GM12875 (cell line): ENCODE data around the gene GTSE1.

Experiments used
- H3K4me3 ChIP-seq: one replicate; pipeline ENCODE4 v1.5.1; 2011; ENCODE audit warnings: low read depth, low read length, control low read depth
- TF ChIP-seq, protein P1 (sequence below): IDR thresholded peaks from 2 replicates; pipeline ENCODE4 v1.5.1; 2011; ENCODE audit warnings: low read depth, mild to moderate bottlenecking, control low read depth, inconsistent platforms, low read length, moderate library complexity, borderline replicate concordance; ENCODE audit not compliant: insufficient read depth

Gene GTSE1

DNA sequence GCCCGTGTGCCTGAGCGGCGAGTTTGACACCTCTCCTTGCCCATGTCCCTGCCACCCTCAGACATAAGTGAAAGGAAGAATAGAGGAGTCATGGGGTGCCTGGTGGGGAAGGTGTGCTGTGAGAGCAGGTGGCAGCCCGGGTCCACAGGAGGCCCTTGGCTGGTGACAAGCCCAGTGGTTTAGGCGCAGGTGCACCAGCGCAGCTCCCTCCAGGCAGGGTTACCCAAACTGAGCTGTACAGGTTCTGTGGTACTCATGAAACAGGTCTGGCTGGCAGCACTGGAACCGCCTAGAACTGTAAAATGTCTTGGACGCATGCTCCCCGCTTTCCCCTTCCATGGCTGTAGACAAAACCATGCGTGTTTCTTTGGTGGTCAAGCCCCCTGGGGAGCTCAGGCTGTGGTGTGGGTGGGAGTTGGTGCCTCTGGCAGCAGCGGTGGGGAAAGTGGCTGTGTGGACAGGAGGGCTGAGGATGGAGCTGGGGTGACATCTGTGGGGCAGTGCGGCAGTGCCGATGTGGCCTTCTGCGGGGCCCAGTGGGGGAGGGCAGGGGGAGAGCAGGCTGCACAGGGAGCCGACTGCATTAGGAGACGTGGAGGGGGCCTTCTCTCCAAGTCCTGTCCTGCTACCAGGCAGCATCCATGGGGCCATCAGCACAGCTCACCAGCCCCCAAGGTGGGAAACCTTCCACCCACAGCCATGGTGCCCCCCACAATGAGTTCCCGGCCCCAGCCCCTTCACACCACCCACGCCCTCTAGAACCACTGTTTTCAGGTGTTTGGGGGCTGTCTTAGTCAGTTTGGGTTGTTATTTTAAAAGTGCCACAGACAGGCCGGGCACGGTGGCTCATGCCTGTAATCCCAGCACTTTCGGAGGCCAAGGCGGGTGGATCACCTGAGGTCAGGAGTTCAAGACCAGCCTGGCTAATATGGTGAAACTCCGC lies 5.6 kb upstream of the GTSE1 start:
- TF ChIP-seq, protein P1, sequence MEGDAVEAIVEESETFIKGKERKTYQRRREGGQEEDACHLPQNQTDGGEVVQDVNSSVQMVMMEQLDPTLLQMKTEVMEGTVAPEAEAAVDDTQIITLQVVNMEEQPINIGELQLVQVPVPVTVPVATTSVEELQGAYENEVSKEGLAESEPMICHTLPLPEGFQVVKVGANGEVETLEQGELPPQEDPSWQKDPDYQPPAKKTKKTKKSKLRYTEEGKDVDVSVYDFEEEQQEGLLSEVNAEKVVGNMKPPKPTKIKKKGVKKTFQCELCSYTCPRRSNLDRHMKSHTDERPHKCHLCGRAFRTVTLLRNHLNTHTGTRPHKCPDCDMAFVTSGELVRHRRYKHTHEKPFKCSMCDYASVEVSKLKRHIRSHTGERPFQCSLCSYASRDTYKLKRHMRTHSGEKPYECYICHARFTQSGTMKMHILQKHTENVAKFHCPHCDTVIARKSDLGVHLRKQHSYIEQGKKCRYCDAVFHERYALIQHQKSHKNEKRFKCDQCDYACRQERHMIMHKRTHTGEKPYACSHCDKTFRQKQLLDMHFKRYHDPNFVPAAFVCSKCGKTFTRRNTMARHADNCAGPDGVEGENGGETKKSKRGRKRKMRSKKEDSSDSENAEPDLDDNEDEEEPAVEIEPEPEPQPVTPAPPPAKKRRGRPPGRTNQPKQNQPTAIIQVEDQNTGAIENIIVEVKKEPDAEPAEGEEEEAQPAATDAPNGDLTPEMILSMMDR, result no peak

DNA sequence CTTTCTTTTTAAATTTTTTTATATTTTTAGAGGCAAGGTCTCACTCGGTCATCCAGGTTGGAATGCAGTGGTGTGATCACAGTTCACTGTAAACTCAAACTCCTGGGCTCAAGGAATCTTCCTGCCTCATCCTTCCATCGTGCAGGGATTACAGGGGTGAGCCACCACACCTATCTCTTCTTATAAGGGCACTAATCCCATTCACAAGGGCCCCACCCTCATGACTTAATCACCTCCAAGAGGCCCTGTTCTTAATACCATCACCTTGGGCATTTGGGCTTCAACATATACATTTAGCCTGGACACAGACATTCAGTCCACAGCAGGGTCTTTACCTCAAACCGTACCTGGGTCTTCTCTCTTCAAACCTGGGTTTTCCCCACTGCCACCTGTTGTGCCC lies 4.5 kb upstream of the GTSE1 start:
- no peak overlapping the region for H3K4me3 ChIP-seq
- TF ChIP-seq, protein P1, result no peak

More for the DNA sequence above, 5.6 kb upstream of the GTSE1 start:
- no peak overlapping the region for H3K4me3 ChIP-seq

DNA sequence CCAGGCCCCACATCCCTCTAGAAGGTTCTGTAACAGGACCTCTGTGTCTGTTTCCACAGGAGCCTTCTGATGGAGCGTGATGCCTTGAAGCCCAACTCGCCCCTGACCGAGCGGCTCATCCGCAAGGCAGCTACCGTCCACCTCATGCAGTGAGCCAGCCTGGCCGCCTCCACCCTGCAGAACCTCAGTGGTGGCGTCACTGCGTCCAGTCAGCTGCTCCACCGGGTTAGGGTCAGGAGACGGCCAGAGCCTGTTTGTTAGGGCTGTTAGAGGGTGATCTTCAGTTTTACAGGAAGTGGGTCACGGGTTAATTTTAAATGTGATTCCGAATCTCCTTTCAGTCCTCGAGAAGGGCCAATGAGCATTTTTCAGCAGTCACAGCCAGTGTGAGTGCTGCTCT lies 3.9 kb upstream of the GTSE1 start:
- TF ChIP-seq, protein P1, result no peak
- no peak overlapping the region for H3K4me3 ChIP-seq

DNA sequence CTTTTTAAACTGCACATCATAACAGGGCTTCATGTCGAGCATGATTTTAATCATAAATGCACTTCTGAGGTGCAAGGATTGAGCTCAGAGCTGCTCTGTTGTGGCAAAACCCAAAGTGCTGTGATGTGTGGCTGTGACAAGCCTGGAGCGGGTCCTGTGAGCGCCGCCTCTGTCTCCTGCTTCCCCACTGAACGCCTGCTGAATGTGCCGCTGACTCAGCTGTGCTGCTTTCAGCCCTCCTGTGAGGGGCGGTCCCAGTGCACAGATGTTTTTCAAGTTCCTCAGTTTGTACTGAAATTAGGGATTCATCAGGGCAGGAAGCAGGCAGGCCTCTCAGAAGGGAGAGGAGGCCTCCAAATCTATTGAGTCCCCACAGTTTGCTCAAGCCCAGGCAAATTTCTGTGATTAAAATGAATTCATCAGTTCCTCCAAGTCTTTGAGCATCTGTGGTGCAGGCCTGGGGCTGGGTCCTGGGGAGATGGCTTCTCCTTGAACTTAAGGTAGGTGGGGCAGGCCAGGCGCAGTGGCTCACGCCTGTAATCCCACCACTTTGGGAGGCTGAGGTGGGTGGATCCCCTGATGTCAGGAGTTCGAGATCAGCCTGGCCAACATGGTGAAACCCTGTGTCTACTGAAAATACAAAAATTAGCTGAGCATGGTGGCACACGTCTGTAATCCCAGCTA lies 3.0 kb upstream of the GTSE1 start:
- TF ChIP-seq, protein P1, result no peak
- H3K4me3 ChIP-seq, result no peak overlapping the region

DNA sequence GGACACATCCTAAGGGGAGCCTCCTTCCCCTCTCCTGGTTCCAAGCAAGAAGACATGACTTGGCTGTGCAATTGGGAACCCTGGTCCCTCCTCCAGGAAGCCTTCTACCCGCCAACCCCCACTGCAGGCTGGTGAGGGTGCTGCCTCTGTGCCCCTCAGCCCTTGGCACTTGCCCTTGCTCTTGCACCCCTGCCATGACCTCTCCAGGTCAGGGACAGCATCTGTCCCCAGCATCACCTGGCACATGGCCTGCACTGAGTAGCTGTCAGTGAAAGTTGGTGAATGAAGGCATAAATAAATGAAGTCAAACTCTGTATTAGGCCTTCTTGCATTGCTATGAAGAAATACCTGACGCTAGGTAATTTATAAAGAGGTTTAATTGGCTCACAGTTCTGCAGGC lies 1.9 kb upstream of the GTSE1 start:
- H3K4me3 ChIP-seq, result no peak overlapping the region
- TF ChIP-seq, protein P1, result no peak

DNA sequence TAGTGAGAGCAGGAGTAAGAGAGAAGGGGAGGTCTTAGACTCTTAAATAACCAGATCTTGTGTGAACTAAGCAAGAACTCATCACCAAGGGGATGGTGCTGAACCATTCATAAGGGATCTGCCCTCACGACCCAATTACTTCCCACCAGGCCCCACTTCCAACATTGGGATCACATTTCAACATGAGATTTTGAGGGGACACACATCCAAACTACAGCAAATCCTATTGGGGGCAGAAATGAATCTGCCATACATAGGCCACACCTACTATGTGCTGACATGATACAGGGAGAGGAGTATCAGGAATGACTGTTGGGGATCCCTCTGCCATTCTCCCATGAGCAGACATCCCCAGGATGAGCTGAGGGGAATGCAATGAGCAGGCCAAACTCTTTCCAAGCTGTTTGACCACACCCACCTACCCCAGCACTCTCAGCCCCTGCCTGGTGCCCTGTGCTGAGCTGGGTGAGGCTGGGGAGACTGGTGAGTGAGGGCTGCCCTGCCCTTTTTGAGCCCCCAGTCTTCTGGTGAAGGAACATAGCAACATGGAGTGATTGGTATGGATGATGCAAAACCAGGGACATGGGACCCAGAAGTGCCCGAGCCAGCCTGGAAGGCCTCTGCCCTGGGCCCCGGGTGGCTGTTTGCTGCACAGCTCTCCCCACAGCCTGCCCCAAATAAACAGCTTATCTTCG lies 1.2 kb upstream of the GTSE1 start:
- TF ChIP-seq, protein P1, result no peak
- H3K4me3 ChIP-seq, result peak overlapping the region; percentile 62
